ENCODE results near the gene HIVEP3.

DNA sequence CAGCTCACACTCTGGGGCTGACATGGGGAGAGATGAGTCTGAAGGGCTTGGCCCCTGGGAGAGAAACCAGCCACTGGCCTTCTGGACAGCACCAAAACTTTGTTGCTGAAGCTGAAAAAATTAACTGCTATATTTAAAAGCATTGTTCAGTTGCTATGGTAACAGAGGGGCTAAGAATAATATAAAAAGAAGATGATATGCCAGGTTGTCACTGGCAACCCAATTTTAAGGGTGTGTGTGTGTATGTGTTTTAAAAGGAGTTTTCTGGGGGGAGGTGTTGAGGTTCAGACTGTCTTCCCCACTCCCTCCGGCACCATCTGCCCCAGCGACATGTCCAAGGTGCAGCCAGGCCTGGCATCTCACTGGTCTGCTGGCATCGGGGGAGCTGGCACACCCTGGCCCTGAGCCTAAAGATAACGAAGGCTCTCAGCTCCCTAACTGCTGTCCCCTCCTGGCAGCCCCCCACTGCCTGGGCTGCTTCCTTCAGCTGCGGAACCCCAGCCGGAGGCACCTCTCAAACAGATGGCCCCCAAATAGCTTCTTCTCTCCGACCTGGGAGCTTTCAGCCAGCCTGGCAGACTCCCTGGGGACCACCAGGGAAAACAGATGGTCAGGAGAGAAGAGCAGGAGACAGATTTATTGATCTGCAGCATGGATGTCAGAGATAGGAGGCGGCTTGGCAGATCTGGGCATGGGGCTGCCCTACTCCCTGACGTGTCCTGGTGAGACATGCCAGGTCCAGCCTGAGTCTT is 203.9 kb downstream of the HIVEP3 start:
- TF ChIP-seq POLR2A (IDR thresholded peaks at IDR 0.05) = no peak
- TF ChIP-seq, protein P1, sequence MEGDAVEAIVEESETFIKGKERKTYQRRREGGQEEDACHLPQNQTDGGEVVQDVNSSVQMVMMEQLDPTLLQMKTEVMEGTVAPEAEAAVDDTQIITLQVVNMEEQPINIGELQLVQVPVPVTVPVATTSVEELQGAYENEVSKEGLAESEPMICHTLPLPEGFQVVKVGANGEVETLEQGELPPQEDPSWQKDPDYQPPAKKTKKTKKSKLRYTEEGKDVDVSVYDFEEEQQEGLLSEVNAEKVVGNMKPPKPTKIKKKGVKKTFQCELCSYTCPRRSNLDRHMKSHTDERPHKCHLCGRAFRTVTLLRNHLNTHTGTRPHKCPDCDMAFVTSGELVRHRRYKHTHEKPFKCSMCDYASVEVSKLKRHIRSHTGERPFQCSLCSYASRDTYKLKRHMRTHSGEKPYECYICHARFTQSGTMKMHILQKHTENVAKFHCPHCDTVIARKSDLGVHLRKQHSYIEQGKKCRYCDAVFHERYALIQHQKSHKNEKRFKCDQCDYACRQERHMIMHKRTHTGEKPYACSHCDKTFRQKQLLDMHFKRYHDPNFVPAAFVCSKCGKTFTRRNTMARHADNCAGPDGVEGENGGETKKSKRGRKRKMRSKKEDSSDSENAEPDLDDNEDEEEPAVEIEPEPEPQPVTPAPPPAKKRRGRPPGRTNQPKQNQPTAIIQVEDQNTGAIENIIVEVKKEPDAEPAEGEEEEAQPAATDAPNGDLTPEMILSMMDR (IDR thresholded peaks at IDR 0.05) = no peak
- TF ChIP-seq POLR2AphosphoS5 (IDR thresholded peaks at IDR 0.05; ENCODE audit: insufficient read depth in 1 of 2, low read depth in 1 of 2) = no peak
